Measurements from ENCODE around the gene NYAP2. TPM values are rescaled to one million over a fixed set of nuclear protein-coding genes. Genes with fewer than 3 reads are reported as not detected.

The NYAP2 gene
- total RNA-seq, 3 donors from 2014 or later = 0.09 TPM; not detected in 1

- H3K4me3 ChIP-seq = no peak overlapping the region
- no peaks in the 10 kb centered on the region for H3K9me3 ChIP-seq
- no peaks in the 10 kb centered on the region for H3K4me1 ChIP-seq (ENCODE audit: low read depth)
- TF ChIP-seq, protein P1, sequence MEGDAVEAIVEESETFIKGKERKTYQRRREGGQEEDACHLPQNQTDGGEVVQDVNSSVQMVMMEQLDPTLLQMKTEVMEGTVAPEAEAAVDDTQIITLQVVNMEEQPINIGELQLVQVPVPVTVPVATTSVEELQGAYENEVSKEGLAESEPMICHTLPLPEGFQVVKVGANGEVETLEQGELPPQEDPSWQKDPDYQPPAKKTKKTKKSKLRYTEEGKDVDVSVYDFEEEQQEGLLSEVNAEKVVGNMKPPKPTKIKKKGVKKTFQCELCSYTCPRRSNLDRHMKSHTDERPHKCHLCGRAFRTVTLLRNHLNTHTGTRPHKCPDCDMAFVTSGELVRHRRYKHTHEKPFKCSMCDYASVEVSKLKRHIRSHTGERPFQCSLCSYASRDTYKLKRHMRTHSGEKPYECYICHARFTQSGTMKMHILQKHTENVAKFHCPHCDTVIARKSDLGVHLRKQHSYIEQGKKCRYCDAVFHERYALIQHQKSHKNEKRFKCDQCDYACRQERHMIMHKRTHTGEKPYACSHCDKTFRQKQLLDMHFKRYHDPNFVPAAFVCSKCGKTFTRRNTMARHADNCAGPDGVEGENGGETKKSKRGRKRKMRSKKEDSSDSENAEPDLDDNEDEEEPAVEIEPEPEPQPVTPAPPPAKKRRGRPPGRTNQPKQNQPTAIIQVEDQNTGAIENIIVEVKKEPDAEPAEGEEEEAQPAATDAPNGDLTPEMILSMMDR (IDR thresholded peaks at IDR 0.05) = no peak
- intact Hi-C loops (cut with DNase I, micrococcal nuclease) = no loop called here
- ATAC-seq (no peak), DNase-seq (no peak)
- H3K36me3 ChIP-seq (ENCODE audit: low read depth) = no peaks in the 10 kb centered on the region
Observed at GRCh38 chr2:225584796-225585195, 185.3 kb downstream of the NYAP2 start.

- no peaks in the 10 kb centered on the region for H3K9me3 ChIP-seq
- H3K4me1 ChIP-seq (ENCODE audit: low read depth) = no peaks in the 10 kb centered on the region
- no peak overlapping the region for H3K4me3 ChIP-seq
- ATAC-seq = no peak
- intact Hi-C loops (cut with DNase I, micrococcal nuclease) = no loop called here
- no peak for DNase-seq
- TF ChIP-seq, protein P1 (IDR thresholded peaks at IDR 0.05) = no peak
- H3K36me3 ChIP-seq (ENCODE audit: low read depth) = no peaks in the 10 kb centered on the region
Observed at GRCh38 chr2:225590932-225591331, 191.4 kb downstream of the NYAP2 start.

- DNase-seq (no peak), ATAC-seq (no peak)
- intact Hi-C loops (cut with DNase I, micrococcal nuclease) = no loop called here
- H3K4me1 ChIP-seq (ENCODE audit: low read depth) = no peaks in the 10 kb centered on the region
- no peak overlapping the region for H3K4me3 ChIP-seq
- no peaks in the 10 kb centered on the region for H3K9me3 ChIP-seq
- no peaks in the 10 kb centered on the region for H3K36me3 ChIP-seq (ENCODE audit: low read depth)
- TF ChIP-seq, protein P1 (IDR thresholded peaks at IDR 0.05) = no peak
Observed at GRCh38 chr2:225597911-225598310, 198.4 kb downstream of the NYAP2 start.

- Histone ChIP-seq H3K4me1 (ENCODE audit: low read depth) (no peaks in the 10 kb centered on the region), H3K36me3 (ENCODE audit: low read depth) (no peaks in the 10 kb centered on the region), H3K9me3 (no peaks in the 10 kb centered on the region), H3K4me3 (no peak overlapping the region)
- intact Hi-C loops (cut with DNase I, micrococcal nuclease) = no loop called here
- TF ChIP-seq, protein P1 (IDR thresholded peaks at IDR 0.05) = no peak
- DNase-seq (no peak), ATAC-seq (no peak)
Observed at GRCh38 chr2:225598426-225598825, 198.9 kb downstream of the NYAP2 start.

GRCh38 chr2:225598897-225599296, 199.4 kb downstream of the NYAP2 start:
- H3K9me3 ChIP-seq = no peaks in the 10 kb centered on the region
- ATAC-seq (no peak), DNase-seq (no peak)
- no peaks in the 10 kb centered on the region for H3K36me3 ChIP-seq (ENCODE audit: low read depth)
- intact Hi-C loops (cut with DNase I, micrococcal nuclease) = no loop called here
- H3K4me1 ChIP-seq (ENCODE audit: low read depth) = no peaks in the 10 kb centered on the region
- H3K4me3 ChIP-seq = no peak overlapping the region
- TF ChIP-seq, protein P1 (IDR thresholded peaks at IDR 0.05) = no peak

DNA sequence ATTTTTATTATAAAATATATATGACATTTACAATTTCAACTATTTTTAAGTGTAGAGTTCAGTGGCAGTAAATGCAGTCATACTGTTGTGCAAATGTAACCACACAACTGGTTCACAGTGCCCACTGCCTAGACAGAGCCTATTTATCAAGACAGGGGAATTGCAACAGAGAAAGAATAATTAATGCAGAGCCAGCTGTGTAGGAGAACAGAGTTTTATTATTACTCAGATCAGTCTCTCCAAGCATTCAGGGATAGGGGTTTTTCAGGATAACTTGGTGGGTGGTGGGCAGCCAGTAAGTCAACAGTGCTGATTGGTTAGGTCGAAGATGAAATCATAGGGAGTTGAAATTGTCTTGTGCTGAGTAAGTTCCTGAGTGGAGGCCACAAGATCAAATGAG, 200.3 kb downstream of the NYAP2 start:
- DNase-seq = no peak
- H3K9me3 ChIP-seq = no peaks in the 10 kb centered on the region
- ATAC-seq = no peak
- intact Hi-C loops (cut with DNase I, micrococcal nuclease) = no loop called here
- TF ChIP-seq, protein P1 (IDR thresholded peaks at IDR 0.05) = no peak
- H3K4me3 ChIP-seq = no peak overlapping the region
- H3K4me1 ChIP-seq (ENCODE audit: low read depth) = no peaks in the 10 kb centered on the region
- H3K36me3 ChIP-seq (ENCODE audit: low read depth) = no peaks in the 10 kb centered on the region
